Measurements from ENCODE around the gene SMG6. TPM values are rescaled to one million over a fixed set of nuclear protein-coding genes. Genes with fewer than 3 reads are reported as not detected.
A peak's percentile ranks its signal among the peaks of the same experiment; 100 is the strongest.

The SMG6 gene
- total and polyA plus RNA-seq, 2 of the 8 experiments (the other 6 are each of a cell fraction or from before 2014, with no cell fraction given), result 18.5 to 25.2 TPM

DNA sequence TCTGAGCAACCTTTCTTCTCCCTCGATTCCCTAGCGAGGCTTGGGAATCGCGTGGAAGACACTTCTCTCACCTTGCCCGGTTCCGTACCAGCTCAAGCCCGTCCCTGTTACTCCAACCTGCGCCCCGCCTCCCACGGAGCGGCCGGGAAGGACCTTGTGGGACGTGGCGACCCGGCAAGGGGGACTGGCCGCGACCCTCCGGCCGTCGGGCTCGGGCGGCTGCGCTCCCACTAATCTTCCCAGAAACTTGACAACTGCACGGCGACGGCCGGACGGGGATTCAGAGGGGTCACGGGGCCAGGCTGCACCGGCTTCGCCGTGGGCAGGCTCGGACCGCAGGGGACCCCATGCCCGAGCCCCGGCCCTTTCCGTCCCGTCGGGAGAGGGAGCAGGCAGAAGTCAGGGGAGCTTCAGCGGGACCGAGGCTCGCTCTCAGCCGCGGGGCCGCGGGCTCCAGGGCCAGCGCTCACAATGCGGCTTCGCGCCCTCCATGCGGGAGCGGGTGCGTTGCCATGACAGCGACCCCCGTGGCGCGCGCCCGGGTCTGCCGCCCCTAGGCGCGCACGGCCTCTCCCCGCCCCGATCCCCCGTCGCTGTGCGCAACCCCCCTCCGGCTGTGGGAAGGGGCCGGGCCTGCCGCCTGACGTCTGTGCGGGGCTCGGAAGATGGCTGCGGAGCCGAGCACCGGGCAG lies 33.4 kb upstream of the SMG6 start, which contains the start of gene SGSM2 (continued):
- TF ChIP-seq ATF2 (IDR thresholded peaks at IDR 0.05; ENCODE audit: low read length) (0 out of 2 replicates have a peak, but pooled peaks have one; percentile 5), SIN3A (conservative IDR thresholded peaks at IDR 0.05 in 1 of 2, IDR thresholded peaks at IDR 0.05 in 1 of 2; ENCODE audit: low read depth in 1 of 2, low read length in 2 of 2) (peak in 1 of 2 experiments; percentile 29; a peak in 1 of 4 replicates), SIX5 (IDR thresholded peaks at IDR 0.05; ENCODE audit: low read depth, low read length) (no peak), KDM5A (IDR thresholded peaks at IDR 0.05; ENCODE audit: low read length) (no peak), TBP (IDR thresholded peaks at IDR 0.05; ENCODE audit: low read depth, low read length) (no peak), EP300 (IDR thresholded peaks at IDR 0.05; ENCODE audit: borderline replicate concordance in 1 of 2, low read depth in 2 of 2, low read length in 2 of 2) (0 out of 3 replicates have a peak, but pooled peaks of 1 of the 2 experiments have one; percentile 8), KDM4A (IDR thresholded peaks at IDR 0.05; ENCODE audit: low read depth, low read length, severe bottlenecking) (peak; percentile 17), SAP30 (IDR thresholded peaks at IDR 0.05; ENCODE audit: insufficient read depth, insufficient replicate concordance, low read length) (peak; percentile 5), RBBP5 (IDR thresholded peaks at IDR 0.05; ENCODE audit: borderline replicate concordance, low read depth, low read length) (no peak; the same call in 1 of the 2 replicates), SP2 (IDR thresholded peaks at IDR 0.05; ENCODE audit: low read length) (no peak), NRF1 (IDR thresholded peaks at IDR 0.05; ENCODE audit: low read depth, low read length) (no peak), TAF1 (IDR thresholded peaks at IDR 0.05; ENCODE audit: low read depth, low read length) (no peak), HDAC6 (IDR thresholded peaks at IDR 0.05; ENCODE audit: low read depth, low read length) (no peak), POLR2AphosphoS5 (IDR thresholded peaks at IDR 0.05; ENCODE audit: low read depth, low read length) (no peak), SUZ12 (IDR thresholded peaks at IDR 0.05; ENCODE audit: low read length) (peak; percentile 45; the same call in 1 of the 2 replicates), SRF (IDR thresholded peaks at IDR 0.05; ENCODE audit: low read depth, low read length) (no peak), GTF2F1 (IDR thresholded peaks at IDR 0.05; ENCODE audit: borderline replicate concordance, low read depth, low read length) (no peak), BRCA1 (IDR thresholded peaks at IDR 0.05; ENCODE audit: low read depth, low read length) (no peak), NANOG (IDR thresholded peaks at IDR 0.05; ENCODE audit: insufficient read depth, low read depth, low read length, poor library complexity, severe bottlenecking) (no peak), JUN (IDR thresholded peaks at IDR 0.05; ENCODE audit: low read depth, low read length) (no peak)
